Panc1 (cell line): ENCODE measurements around the gene FAF1. TPM values are rescaled to one million over a fixed set of nuclear protein-coding genes. Genes with fewer than 3 reads are reported as not detected.
"Not testable (repeated sequence)": the region's sequence is repeated elsewhere in the genome, so short reads cannot be mapped to it uniquely, and the experiment has no call there.

Source experiments
- ATAC-seq: fragments of 200-7000 bp; cut with Tn5 transposase; 2 replicates; pipeline ENCODE4 v1.9.1; 2020; ENCODE audit warnings: mild to moderate bottlenecking, moderate library complexity
- BruUV-seq: library from RNA; stranded (reverse); fragments of 400-500 nt; replicated peaks from 2 replicates; lab custom pipeline; 2021; lab: Mats Ljungman, UMichigan
- CTCF ChIA-PET: fragments of 300-600 bp; sonication (Branson Sonifier 250); formaldehyde crosslinking; loops from one replicate; lab custom pipeline; 2022; ENCODE audit warnings: antibody characterized with exemption; lab: Charles Lee
- POLR2A ChIA-PET: fragments of 300-600 bp; sonication (Branson Sonifier 250); formaldehyde crosslinking; loops from one replicate; lab custom pipeline; 2022; ENCODE audit warnings: antibody characterized with exemption; lab: Charles Lee
- DNase-seq: peaks from one replicate; pipeline ENCODE4 v3.0.0-alpha.2; 2010; ENCODE audit warnings: low read depth, low spot score
- H3K27ac ChIP-seq: 2 replicates; pipeline ENCODE4 v1.5.1; 2011; ENCODE audit warnings: mild to moderate bottlenecking, low read length, inconsistent platforms
- H3K27me3 ChIP-seq: fragments of 200-500 bp; sonication (Bioruptor generic); 2 replicates; pipeline ENCODE4 v1.6.0; 2014; ENCODE audit warnings: low read length, inconsistent platforms; ENCODE audit not compliant: control insufficient read depth, insufficient read depth
- H3K36me3 ChIP-seq: fragments of 200-500 bp; sonication (Bioruptor generic); 2 replicates; pipeline ENCODE4 v1.5.1; 2014; ENCODE audit warnings: inconsistent platforms, mild to moderate bottlenecking, low read length, moderate library complexity; ENCODE audit not compliant: control insufficient read depth, insufficient read depth
- H3K4me1 ChIP-seq: 2 replicates; pipeline ENCODE4 v1.5.1; 2011; ENCODE audit warnings: inconsistent platforms, mild to moderate bottlenecking, low read length, moderate library complexity; ENCODE audit not compliant: control insufficient read depth, insufficient read depth
- H3K4me3 ChIP-seq, 2 experiments: 2 replicates each; pipeline ENCODE4 v1.5.1; 2011 to 2012; ENCODE audit warnings: low read depth in 2 of 2, low read length in 2 of 2, mild to moderate bottlenecking in 2 of 2, inconsistent platforms in 1 of 2, moderate library complexity in 1 of 2
- H3K9me3 ChIP-seq: fragments of 200-500 bp; sonication (Bioruptor generic); 2 replicates; pipeline ENCODE4 v1.5.1; 2014; ENCODE audit warnings: low read depth, mild to moderate bottlenecking, inconsistent platforms, low read length, moderate library complexity; ENCODE audit not compliant: control insufficient read depth, insufficient read depth
- POLR2AphosphoS5 ChIP-seq: IDR thresholded peaks from 2 replicates; pipeline ENCODE4 v1.6.1; 2012; ENCODE audit warnings: mild to moderate bottlenecking, low read depth, low read length, moderate library complexity
- REST ChIP-seq, 2 experiments: IDR thresholded peaks; 2 replicates each; pipeline ENCODE4 v1.6.1; 2011 to 2012; ENCODE audit warnings: low read depth in 2 of 2, control low read depth in 1 of 2, low read length in 1 of 2, mild to moderate bottlenecking in 1 of 2, moderate library complexity in 1 of 2; ENCODE audit not compliant: insufficient read depth in 1 of 2
- SIN3A ChIP-seq: IDR thresholded peaks from 2 replicates; pipeline ENCODE4 v1.6.1; 2012; ENCODE audit warnings: low read depth, mild to moderate bottlenecking, low read length, moderate library complexity, borderline replicate concordance; ENCODE audit not compliant: insufficient read depth
- TCF7L2 ChIP-seq: IDR thresholded peaks from 2 replicates; pipeline ENCODE4 v1.6.1; 2011; ENCODE audit warnings: mild to moderate bottlenecking, low read depth, low read length, inconsistent platforms
- in situ Hi-C: cut with HindIII; loops from 2 replicates; pipeline ENCODE4 v1.10.0; 2016; ENCODE audit warnings: low sequenced_read_pairs, low pct_unique_long_range_greater_than_20kb
- intact Hi-C: fragments of 100-400 bp; cut with micrococcal nuclease; formaldehyde crosslinking; loops from one replicate; pipeline ENCODE4 v1.10.0; 2022; ENCODE audit not compliant: unreplicated experiment
- total RNA-seq: library from RNA; stranded (reverse); gene quantifications from one replicate; pipeline ENCODE4 v1.2.1, GENCODE V29; 2021; ENCODE audit not compliant: unreplicated experiment
- TF ChIP-seq, protein P1 (sequence below): fragments of 450-650 bp; IDR thresholded peaks from 2 replicates; pipeline ENCODE4 v1.5.1; 2017; ENCODE audit warnings: mild to moderate bottlenecking

The FAF1 gene
- total RNA-seq, 1 experiment from 2014 or later = 101 TPM

DNA sequence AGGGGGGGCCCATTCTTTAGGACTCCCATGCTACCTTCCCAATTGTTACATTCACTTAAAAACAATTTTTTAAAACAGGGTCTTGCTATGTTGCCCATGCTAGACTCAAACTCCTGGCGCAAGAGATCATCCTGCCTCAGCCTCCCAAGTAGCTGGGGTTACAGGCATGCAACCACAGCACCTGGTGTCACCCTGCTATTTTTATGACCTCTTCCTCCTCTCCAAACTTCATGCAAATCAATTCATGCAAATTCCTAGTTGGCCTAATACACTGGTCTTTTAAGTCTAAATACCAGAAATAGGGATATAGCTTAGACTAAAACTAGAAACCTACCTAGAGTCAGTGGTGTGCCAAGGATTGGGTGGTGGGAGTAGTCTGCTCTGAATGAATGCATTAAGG is 40.1 kb upstream of the FAF1 start:
- TF ChIP-seq POLR2AphosphoS5 (no peak), SIN3A (no peak), TCF7L2 (no peak)
- TF ChIP-seq, protein P1, sequence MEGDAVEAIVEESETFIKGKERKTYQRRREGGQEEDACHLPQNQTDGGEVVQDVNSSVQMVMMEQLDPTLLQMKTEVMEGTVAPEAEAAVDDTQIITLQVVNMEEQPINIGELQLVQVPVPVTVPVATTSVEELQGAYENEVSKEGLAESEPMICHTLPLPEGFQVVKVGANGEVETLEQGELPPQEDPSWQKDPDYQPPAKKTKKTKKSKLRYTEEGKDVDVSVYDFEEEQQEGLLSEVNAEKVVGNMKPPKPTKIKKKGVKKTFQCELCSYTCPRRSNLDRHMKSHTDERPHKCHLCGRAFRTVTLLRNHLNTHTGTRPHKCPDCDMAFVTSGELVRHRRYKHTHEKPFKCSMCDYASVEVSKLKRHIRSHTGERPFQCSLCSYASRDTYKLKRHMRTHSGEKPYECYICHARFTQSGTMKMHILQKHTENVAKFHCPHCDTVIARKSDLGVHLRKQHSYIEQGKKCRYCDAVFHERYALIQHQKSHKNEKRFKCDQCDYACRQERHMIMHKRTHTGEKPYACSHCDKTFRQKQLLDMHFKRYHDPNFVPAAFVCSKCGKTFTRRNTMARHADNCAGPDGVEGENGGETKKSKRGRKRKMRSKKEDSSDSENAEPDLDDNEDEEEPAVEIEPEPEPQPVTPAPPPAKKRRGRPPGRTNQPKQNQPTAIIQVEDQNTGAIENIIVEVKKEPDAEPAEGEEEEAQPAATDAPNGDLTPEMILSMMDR = no peak
- no peak overlapping the region for H3K27ac ChIP-seq
- DNase-seq (no peak), ATAC-seq (no peak)
- CTCF ChIA-PET = interaction anchor here (0.8 kb wide), 1 partner anchor 31 kb away, joined by 3 read pairs; no protein-coding TSS in a partner anchor
- H3K9me3 ChIP-seq = no peaks in the 10 kb centered on the region
- no peaks in the 10 kb centered on the region for H3K36me3 ChIP-seq
- H3K27me3 ChIP-seq = no peaks in the 10 kb centered on the region
- in situ Hi-C loops = no loop called here
- intact Hi-C loops = no loop called here
- H3K4me3 ChIP-seq = no peak overlapping the region
- no TSS peak for BruUV-seq
- POLR2A ChIA-PET = interaction anchor here (0.6 kb wide), 1 partner anchor 208 kb away, joined by 3 read pairs; no protein-coding TSS in a partner anchor
- H3K4me1 ChIP-seq = no peaks in the 10 kb centered on the region

- intact Hi-C loops, H3K36me3 ChIP-seq, CTCF ChIA-PET, H3K4me3 ChIP-seq, H3K9me3 ChIP-seq, DNase-seq, in situ Hi-C loops, ATAC-seq, H3K27me3 ChIP-seq, H3K27ac ChIP-seq, H3K4me1 ChIP-seq, POLR2A ChIA-PET, BruUV-seq: not testable (repeated sequence)
Observed at GRCh38 chr1:50999375-50999774, 39.3 kb upstream of the FAF1 start.

DNA sequence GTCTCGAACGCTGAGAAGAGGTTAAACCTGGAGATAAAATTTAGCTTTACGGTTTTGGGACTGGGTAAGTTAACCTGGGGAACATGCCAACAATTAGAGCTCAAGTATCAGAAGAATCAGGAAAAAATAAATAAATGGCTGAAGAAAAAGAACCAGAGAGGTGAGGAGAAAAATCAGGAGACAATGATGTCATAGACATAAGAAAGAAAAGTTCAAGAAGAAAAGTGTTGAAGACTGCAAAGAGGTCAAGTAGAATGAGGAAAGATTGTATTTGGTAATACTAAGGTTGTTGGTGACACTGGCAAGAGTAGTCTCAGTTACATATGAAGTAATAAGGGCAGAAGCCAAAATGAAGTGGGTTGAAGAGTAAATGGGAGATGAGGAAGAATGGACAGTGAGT is 36.0 kb upstream of the FAF1 start:
- ATAC-seq (no peak), DNase-seq (no peak)
- Histone ChIP-seq H3K27me3 (no peaks in the 10 kb centered on the region), H3K27ac (no peak overlapping the region), H3K4me3 (no peak overlapping the region), H3K4me1 (no peaks in the 10 kb centered on the region), H3K9me3 (no peaks in the 10 kb centered on the region), H3K36me3 (no peaks in the 10 kb centered on the region; the same call in 1 of the 2 replicates)
- POLR2A ChIA-PET = no interaction called here
- in situ Hi-C loops = no loop called here
- CTCF ChIA-PET = no interaction called here
- TF ChIP-seq TCF7L2 = no peak
- TF ChIP-seq SIN3A = no peak
- TF ChIP-seq POLR2AphosphoS5 = no peak
- TF ChIP-seq, protein P1 = no peak
- no peak for TF ChIP-seq REST (IDR thresholded peaks at IDR 0.05; ENCODE audit: insufficient read depth in 1 of 2, low read depth in 2 of 2, low read length in 1 of 2)
- BruUV-seq = no TSS peak
- intact Hi-C loops = no loop called here
